ENCODE results near the gene EPHA1.

GRCh38 chr7:143447466-143447865, 38.8 kb upstream of the EPHA1 start:
- TF ChIP-seq CTCF (IDR thresholded peaks at IDR 0.05) (no peak), ZFX (IDR thresholded peaks at IDR 0.05; ENCODE audit: borderline replicate concordance) (no peak)
